ENCODE measurements around the gene SUOX. TPM values are rescaled to one million over a fixed set of nuclear protein-coding genes. Genes with fewer than 3 reads are reported as not detected.
A peak's percentile ranks its signal among the peaks of the same experiment; 100 is the strongest.

Gene SUOX
- total and polyA plus RNA-seq, 4 donors = 17.3 to 39.3 (median 33.0) TPM

- no peak for DNase-seq (ENCODE audit: low spot score)
- WGBS = 89% methylated on average over 5 of the region's 5 CpGs
- Histone ChIP-seq H3K36me3 (ENCODE audit: control insufficient read depth in 4 of 4, insufficient read depth in 3 of 4, low read depth in 1 of 4, low read length in 3 of 4) (peaks cover 0 to 4% (median 0%) of the 10 kb centered on the region in 4 donors), H3K9ac (ENCODE audit: low read depth in 1 of 2, low read length in 2 of 2) (no peak overlapping the region), H3K27me3 (ENCODE audit: control insufficient read depth in 4 of 4, insufficient read depth in 4 of 4, low read length in 3 of 4) (no peaks in the 10 kb centered on the region), H3K9me3 (ENCODE audit: control insufficient read depth in 4 of 4, low read length in 3 of 4) (no peaks in the 10 kb centered on the region), H3K4me1 (ENCODE audit: control insufficient read depth in 4 of 4, insufficient read depth in 4 of 4, low read length in 3 of 4) (peaks cover 7 to 17% (median 11%) of the 10 kb centered on the region in 4 donors), H3K4me3 (ENCODE audit: low read depth in 1 of 3, low read length in 3 of 3) (no peak overlapping the region), H3K27ac (ENCODE audit: low read depth in 1 of 2, low read length in 2 of 2) (no peak overlapping the region)
- no peak for TF ChIP-seq GABPA (IDR thresholded peaks at IDR 0.05 in 1 of 2, conservative IDR thresholded peaks at IDR 0.05 in 1 of 2)
- no peak for TF ChIP-seq JUND (IDR thresholded peaks at IDR 0.05)
- no peak for TF ChIP-seq MAX (IDR thresholded peaks at IDR 0.05)
- TF ChIP-seq EGR1 (IDR thresholded peaks at IDR 0.05; ENCODE audit: low read depth in 2 of 2) = no peak
- no peak for TF ChIP-seq ZBTB33 (IDR thresholded peaks at IDR 0.05)
- no peak for TF ChIP-seq YY1 (IDR thresholded peaks at IDR 0.05)
- TF ChIP-seq HNF4G (IDR thresholded peaks at IDR 0.05) = no peak
- TF ChIP-seq RAD21 (IDR thresholded peaks at IDR 0.05) = no peak
- no peak for TF ChIP-seq SP1 (IDR thresholded peaks at IDR 0.05)
Measured at GRCh38 chr12:55965240-55965639, 31.8 kb upstream of the SUOX start.

- 13% methylated on average over 4 of the region's 4 CpGs for WGBS
- peak within 1 kb of the TSS; percentile 62 to 88 (median 64) for H3K4me3 ChIP-seq (ENCODE audit: low read depth in 1 of 3, low read length in 3 of 3)
- DNase-seq (ENCODE audit: low spot score) = no peak
Measured at GRCh38 chr12:55965941-55966407, 31.1 kb upstream of the SUOX start, which contains the start of gene PMEL. PMEL (minus strand) TSS chr12:55966042; CDS start chr12:55966011, 31 bp downstream.

More at GRCh38 chr12:55965941-55966407, 31.1 kb upstream of the SUOX start, which contains the start of gene PMEL:
- Histone ChIP-seq H3K9ac (ENCODE audit: low read depth in 1 of 2, low read length in 2 of 2) (peak within 1 kb of the TSS; percentile 65 to 80), H3K27me3 (ENCODE audit: control insufficient read depth in 4 of 4, insufficient read depth in 4 of 4, low read length in 3 of 4) (no peaks in the 10 kb centered on the region), H3K36me3 (ENCODE audit: control insufficient read depth in 4 of 4, insufficient read depth in 3 of 4, low read depth in 1 of 4, low read length in 3 of 4) (peaks cover 0 to 4% (median 0%) of the 10 kb centered on the region in 4 donors), H3K27ac (ENCODE audit: low read depth in 1 of 2, low read length in 2 of 2) (peak within 1 kb of the TSS; percentile 65 to 86), H3K4me1 (ENCODE audit: control insufficient read depth in 4 of 4, insufficient read depth in 4 of 4, low read length in 3 of 4) (peaks cover 7 to 17% (median 11%) of the 10 kb centered on the region in 4 donors), H3K9me3 (ENCODE audit: control insufficient read depth in 4 of 4, low read length in 3 of 4) (no peaks in the 10 kb centered on the region)
- no peak for TF ChIP-seq ZBTB33 (IDR thresholded peaks at IDR 0.05)
- TF ChIP-seq RAD21 (IDR thresholded peaks at IDR 0.05) = no peak
- TF ChIP-seq NR2F2 (IDR thresholded peaks at IDR 0.05) = no peak
- no peak for TF ChIP-seq SP1 (IDR thresholded peaks at IDR 0.05)
- TF ChIP-seq EGR1 (IDR thresholded peaks at IDR 0.05; ENCODE audit: low read depth in 2 of 2) = no peak
- no peak for TF ChIP-seq FOXA2 (IDR thresholded peaks at IDR 0.05)
- no peak for TF ChIP-seq HNF4G (IDR thresholded peaks at IDR 0.05)
- no peak for TF ChIP-seq FOXA1 (IDR thresholded peaks at IDR 0.05)
- no peak for TF ChIP-seq YY1 (IDR thresholded peaks at IDR 0.05)

Data from liver (tissue), 9 donors.